K562 treated with DMSO at 1 percent for 48 hours (cell line): Measurements from ENCODE around the gene CMC2. TPM values are rescaled to one million over a fixed set of nuclear protein-coding genes. Genes with fewer than 3 reads are reported as not detected.

Experiments
- total RNA-seq: library from RNA; unstranded; fragments of 300-600 nt; gene quantifications from 2 replicates; pipeline ENCODE4 v1.2.3, GENCODE V29; 2022; ENCODE audit warnings: low replicate concordance; ENCODE audit errors: extremely low read depth

CMC2 gene
- not detected in 2 replicates for total RNA-seq

GRCh38 chr16:81006813-81007695 lies at the start of gene CMC2, which contains the start of gene CENPN:
Gene CMC2, minus strand, starts transcription at chr16:81006885. Its CDS starts 9,491 bp downstream, at chr16:80997394.
Gene CENPN, plus strand, starts transcription at chr16:81007214. Its CDS starts 4,726 bp downstream, at chr16:81011940.

GRCh38 chr16:81035398-81035974 lies 28.8 kb upstream of the CMC2 start, which contains the start of gene ATMIN:
Gene ATMIN, plus strand, starts transcription at chr16:81035842. Its CDS starts 29 bp downstream, at chr16:81035871.

Other genes starting within 250 kb of the CMC2 start
- not detected in 2 replicates for gene CDYL2, start 202.3 kb downstream of the CMC2 start, total RNA-seq
- not detected in 2 replicates for gene CENPN, start 329 bp upstream of the CMC2 start, total RNA-seq
- not detected in 2 replicates for gene ATMIN, start 29.0 kb upstream of the CMC2 start, total RNA-seq
- not detected in 2 replicates for gene C16orf46, start 70.4 kb upstream of the CMC2 start, total RNA-seq
- gene GCSH, start 89.5 kb upstream of the CMC2 start, total RNA-seq: not detected in 2 replicates
- not detected in 2 replicates for gene BCO1, start 231.8 kb upstream of the CMC2 start, total RNA-seq